ENCODE results near the gene PODNL1.

The PODNL1 gene

DNA sequence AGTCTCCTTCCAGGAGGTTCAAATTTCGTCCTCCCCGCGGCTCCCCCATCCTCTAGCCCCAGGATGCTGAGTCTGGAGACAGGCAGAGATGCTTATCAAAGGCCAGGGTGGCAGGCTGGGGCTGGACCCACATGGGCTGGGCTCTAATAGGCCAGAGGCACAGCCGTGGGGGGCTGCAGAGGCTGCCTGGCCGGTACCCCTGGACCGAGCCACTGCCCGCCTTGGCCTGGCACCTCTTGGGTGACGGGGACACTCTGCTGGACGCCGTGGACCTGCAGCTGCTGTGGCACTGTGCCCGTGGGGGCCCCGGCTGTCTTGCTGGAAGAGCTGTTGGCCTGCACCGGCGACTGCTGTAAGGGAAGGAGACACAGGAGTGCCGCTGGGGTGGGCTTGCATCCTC lies 42.1 kb upstream of the PODNL1 start:
- CTCF ChIA-PET: no interaction called here
- TF ChIP-seq, protein P1, sequence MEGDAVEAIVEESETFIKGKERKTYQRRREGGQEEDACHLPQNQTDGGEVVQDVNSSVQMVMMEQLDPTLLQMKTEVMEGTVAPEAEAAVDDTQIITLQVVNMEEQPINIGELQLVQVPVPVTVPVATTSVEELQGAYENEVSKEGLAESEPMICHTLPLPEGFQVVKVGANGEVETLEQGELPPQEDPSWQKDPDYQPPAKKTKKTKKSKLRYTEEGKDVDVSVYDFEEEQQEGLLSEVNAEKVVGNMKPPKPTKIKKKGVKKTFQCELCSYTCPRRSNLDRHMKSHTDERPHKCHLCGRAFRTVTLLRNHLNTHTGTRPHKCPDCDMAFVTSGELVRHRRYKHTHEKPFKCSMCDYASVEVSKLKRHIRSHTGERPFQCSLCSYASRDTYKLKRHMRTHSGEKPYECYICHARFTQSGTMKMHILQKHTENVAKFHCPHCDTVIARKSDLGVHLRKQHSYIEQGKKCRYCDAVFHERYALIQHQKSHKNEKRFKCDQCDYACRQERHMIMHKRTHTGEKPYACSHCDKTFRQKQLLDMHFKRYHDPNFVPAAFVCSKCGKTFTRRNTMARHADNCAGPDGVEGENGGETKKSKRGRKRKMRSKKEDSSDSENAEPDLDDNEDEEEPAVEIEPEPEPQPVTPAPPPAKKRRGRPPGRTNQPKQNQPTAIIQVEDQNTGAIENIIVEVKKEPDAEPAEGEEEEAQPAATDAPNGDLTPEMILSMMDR (conservative IDR thresholded peaks at IDR 0.05; ENCODE audit: low read depth): no peak
- H3K27ac ChIP-seq: no peak overlapping the region
- POLR2A ChIA-PET (ENCODE audit: low non-redundant PET): no interaction called here
- DNase-seq (ENCODE audit: low spot score): no peak

DNA sequence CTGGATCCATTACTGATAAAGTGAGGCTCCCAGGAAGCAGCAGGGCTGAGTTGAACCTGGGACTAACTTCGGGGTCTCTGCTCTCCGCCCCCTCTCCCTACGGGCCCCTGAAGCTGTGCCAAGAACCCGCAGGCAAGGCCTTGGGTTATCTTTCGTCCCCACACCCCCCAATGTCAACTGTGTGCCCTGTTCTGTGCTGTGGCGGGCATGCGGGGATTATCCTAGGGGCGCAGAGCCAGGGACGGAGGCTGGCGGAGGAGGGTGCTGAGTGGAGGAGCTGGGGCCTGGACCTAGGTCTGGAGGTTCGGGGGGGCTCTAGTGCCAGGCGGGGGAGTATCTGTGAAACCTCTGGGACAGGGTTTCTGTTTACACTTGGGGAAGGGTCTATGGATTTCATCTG lies 41.5 kb upstream of the PODNL1 start:
- no peak for DNase-seq (ENCODE audit: low spot score)
- ChIA-PET CTCF (no interaction called here), POLR2A (ENCODE audit: low non-redundant PET) (no interaction called here)
- TF ChIP-seq, protein P1 (conservative IDR thresholded peaks at IDR 0.05; ENCODE audit: low read depth): no peak
- peak overlapping the region; percentile 75 for H3K27ac ChIP-seq

DNA sequence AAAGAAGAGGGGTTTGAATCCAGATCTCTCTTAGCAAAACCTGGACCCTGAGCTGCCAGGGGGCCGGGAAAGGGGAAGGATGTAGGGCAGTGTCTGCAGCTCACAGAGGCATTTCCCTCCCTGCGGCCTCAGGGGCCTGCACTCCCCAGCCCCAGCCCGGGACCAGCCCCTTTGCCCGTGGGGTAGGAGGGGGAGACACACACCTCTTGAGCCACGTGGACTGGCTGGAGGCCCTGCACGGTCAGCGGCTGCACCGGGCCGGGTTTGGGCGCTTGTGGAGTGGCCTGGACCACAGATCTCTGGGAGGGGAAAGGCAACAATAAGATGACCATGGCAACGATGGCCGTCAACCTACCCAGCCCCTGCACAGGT lies 41.0 kb upstream of the PODNL1 start:
- POLR2A ChIA-PET (ENCODE audit: low non-redundant PET): no interaction called here
- peak overlapping the region; percentile 75 for H3K27ac ChIP-seq
- CTCF ChIA-PET: no interaction called here
- no peak for DNase-seq (ENCODE audit: low spot score)
- TF ChIP-seq, protein P1 (conservative IDR thresholded peaks at IDR 0.05; ENCODE audit: low read depth): no peak

DNA sequence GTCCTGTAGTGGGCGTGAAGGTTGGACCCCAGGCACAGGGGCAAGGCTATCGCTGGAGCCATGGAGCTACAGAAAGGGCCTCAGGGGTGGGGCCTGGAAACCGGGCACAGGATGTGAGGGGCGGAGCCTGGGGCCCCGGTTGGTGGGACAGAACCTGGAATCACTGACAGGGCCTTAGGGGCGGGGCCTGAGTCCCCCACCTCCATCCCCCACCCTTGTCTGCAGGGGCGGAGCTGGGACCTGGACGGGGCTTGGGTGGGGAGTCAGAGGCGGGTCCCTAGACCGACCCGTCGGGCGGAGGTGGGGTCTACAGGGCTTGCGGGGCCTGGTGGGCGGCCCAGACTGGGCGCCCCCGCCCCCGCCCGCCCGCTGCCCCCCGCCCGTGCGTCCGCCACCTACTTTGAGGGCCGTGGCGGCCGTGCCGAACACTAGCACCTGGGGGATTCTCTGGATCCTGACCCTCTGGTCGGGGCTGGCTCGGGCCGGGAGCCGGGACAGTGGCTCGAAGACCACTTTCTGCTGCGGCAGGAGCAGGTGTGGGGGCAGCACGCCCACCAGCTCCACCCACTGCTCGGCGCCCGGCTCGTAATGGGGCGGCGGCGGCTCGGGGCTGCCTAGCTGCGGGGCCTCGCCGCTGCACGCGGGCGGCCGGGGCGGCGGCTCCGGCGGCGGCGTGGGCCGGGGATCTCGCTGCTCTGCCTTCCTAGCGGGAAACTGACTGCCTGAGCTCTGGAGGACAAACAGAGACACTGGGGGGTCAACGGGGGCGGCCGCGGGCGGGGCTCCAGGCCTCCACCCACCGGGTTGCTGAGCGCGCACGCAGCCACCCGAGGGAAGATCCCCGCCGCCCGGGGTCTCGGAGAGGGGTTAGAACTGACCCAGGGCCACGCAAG lies 40.4 kb upstream of the PODNL1 start:
- ChIA-PET CTCF (interaction anchor here (0.6 kb wide), 1 partner anchor 44 kb away, joined by 6 read pairs; no protein-coding TSS in a partner anchor), POLR2A (ENCODE audit: low non-redundant PET) (no interaction called here)
- peak overlapping the region; percentile 75 for H3K27ac ChIP-seq
- TF ChIP-seq, protein P1 (conservative IDR thresholded peaks at IDR 0.05; ENCODE audit: low read depth): no peak
- peak; percentile 57 for DNase-seq (ENCODE audit: low spot score)

DNA sequence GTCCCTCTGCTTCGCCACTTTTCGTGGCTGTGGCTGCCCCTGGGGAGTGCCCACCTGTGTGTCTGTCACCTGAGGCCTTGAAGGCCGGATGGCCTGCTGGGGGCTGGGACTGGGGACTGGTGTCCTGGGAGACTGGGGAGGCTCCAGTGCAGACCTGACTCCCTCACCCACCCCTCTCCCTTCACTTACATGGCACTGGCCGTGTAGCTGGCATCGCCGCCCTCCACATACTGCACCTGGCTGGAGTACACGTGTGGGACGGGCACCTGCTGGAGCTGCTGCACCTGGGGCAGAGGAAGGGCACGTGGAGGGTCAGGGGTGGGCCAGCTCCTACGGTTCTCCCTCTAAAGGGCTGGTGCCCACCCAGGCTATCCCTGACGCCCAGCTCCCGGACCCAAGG lies 39.6 kb upstream of the PODNL1 start:
- H3K27ac ChIP-seq: peak overlapping the region; percentile 75
- ChIA-PET POLR2A (ENCODE audit: low non-redundant PET) (no interaction called here), CTCF (interaction anchor here (0.6 to 0.8 kb wide), 2 partner anchors 23 to 45 kb away, joined by 3 to 6 read pairs; no protein-coding TSS in a partner anchor)
- no peak for DNase-seq (ENCODE audit: low spot score)
- TF ChIP-seq, protein P1 (conservative IDR thresholded peaks at IDR 0.05; ENCODE audit: low read depth): no peak

DNA sequence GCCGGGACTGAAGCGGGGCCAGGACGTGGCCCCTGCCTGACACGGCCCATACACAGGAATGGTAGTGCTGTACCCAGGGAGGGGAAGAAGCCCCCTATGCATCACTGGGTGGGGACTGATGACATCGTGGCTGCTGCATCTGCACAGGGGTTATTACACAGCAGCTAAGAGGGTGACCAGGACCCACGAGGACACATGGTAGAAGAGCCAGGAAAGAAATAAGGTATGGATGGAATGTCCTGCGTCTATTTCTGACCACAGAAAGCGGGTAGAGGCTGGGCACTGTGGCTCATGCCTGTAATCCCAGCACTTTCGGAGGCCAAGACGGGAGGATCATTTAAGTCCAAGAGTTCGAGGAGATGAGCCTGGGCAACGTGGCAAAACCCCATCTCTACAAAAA lies 38.2 kb upstream of the PODNL1 start:
- TF ChIP-seq, protein P1 (conservative IDR thresholded peaks at IDR 0.05; ENCODE audit: low read depth): no peak
- peak overlapping the region; percentile 75 for H3K27ac ChIP-seq
- no peak for DNase-seq (ENCODE audit: low spot score)
- CTCF ChIA-PET: no interaction called here
- POLR2A ChIA-PET (ENCODE audit: low non-redundant PET): no interaction called here

Measured in RWPE1 (cell line).